GM23338 (cell line): Measurements from ENCODE around the gene AP1S1. TPM values are rescaled to one million over a fixed set of nuclear protein-coding genes. Genes with fewer than 3 reads are reported as not detected.
A peak's percentile ranks its signal among the peaks of the same experiment; 100 is the strongest.

ENCODE experiments used
- ATAC-seq: fragments of 200-7000 bp; cut with Tn5 transposase; 3 replicates; pipeline ENCODE4 v1.9.1; 2020
- DNase-seq: peaks from one replicate; pipeline ENCODE4 v3.0.0-alpha.2; 2015; ENCODE audit warnings: low spot score
- H2AFZ ChIP-seq: fragments of 200-600 bp; sonication (generic); 2 replicates; pipeline ENCODE4 v1.8.0; 2016; ENCODE audit warnings: antibody characterized with exemption, mild to moderate bottlenecking, moderate library complexity
- H3F3A ChIP-seq: fragments of 200-600 bp; sonication (generic); replicated peaks from 2 replicates; pipeline ENCODE4 v1.8.0; 2017; ENCODE audit warnings: antibody characterized with exemption, mixed run types, low read depth
- H3K27ac ChIP-seq: fragments of 200-600 bp; sonication (generic); 2 replicates; pipeline ENCODE4 v1.6.1; 2016; ENCODE audit warnings: low read depth
- H3K27me3 ChIP-seq: fragments of 200-600 bp; sonication (generic); 2 replicates; pipeline ENCODE4 v1.8.0; 2016; ENCODE audit warnings: mild to moderate bottlenecking, mixed run types, moderate library complexity; ENCODE audit not compliant: insufficient read depth
- H3K36me3 ChIP-seq: fragments of 200-600 bp; sonication (generic); 2 replicates; pipeline ENCODE4 v1.8.0; 2016; ENCODE audit warnings: mild to moderate bottlenecking; ENCODE audit not compliant: insufficient read depth
- H3K4me1 ChIP-seq: fragments of 200-600 bp; sonication (generic); 2 replicates; pipeline ENCODE4 v1.8.0; 2016; ENCODE audit warnings: mild to moderate bottlenecking, moderate library complexity; ENCODE audit not compliant: insufficient read depth
- H3K4me2 ChIP-seq: fragments of 200-600 bp; sonication (generic); 2 replicates; pipeline ENCODE4 v1.7.1; 2017; ENCODE audit warnings: mixed run types
- H3K4me3 ChIP-seq: fragments of 200-600 bp; sonication (generic); 2 replicates; pipeline ENCODE4 v1.6.1; 2016; ENCODE audit warnings: mixed run types
- H3K79me2 ChIP-seq: fragments of 200-600 bp; sonication (generic); replicated peaks from 2 replicates; pipeline ENCODE4 v1.8.0; 2017; ENCODE audit warnings: mild to moderate bottlenecking; ENCODE audit not compliant: insufficient read depth
- H3K9me2 ChIP-seq: fragments of 200-600 bp; sonication (generic); 2 replicates; pipeline ENCODE4 v1.8.0; 2017; ENCODE audit not compliant: insufficient read depth
- H4K20me1 ChIP-seq: fragments of 200-600 bp; sonication (generic); replicated peaks from 2 replicates; pipeline ENCODE4 v1.8.0; 2017; ENCODE audit warnings: mild to moderate bottlenecking; ENCODE audit not compliant: insufficient read depth
- H3K27ac Mint-ChIP-seq: 2 replicates; pipeline ENCODE4 v1.8.0; 2020; ENCODE audit warnings: inconsistent platforms, mild to moderate bottlenecking, moderate library complexity, mixed read lengths
- H3K27me3 Mint-ChIP-seq: 3 replicates; pipeline ENCODE4 v1.8.0; 2022; ENCODE audit warnings: low read depth, mild to moderate bottlenecking, moderate library complexity, mixed read lengths, inconsistent platforms; ENCODE audit not compliant: insufficient read depth, poor library complexity
- H3K36me3 Mint-ChIP-seq: 3 replicates; pipeline ENCODE4 v1.8.0; 2021; ENCODE audit warnings: low read depth, mild to moderate bottlenecking, inconsistent platforms, moderate library complexity, mixed read lengths
- H3K4me1 Mint-ChIP-seq: 3 replicates; pipeline ENCODE4 v1.8.0; 2020; ENCODE audit warnings: mild to moderate bottlenecking, inconsistent platforms, mixed read lengths
- H3K4me3 Mint-ChIP-seq: 3 replicates; pipeline ENCODE4 v1.8.0; 2021; ENCODE audit warnings: moderate library complexity, mild to moderate bottlenecking, inconsistent platforms, mixed read lengths
- H3K9me3 Mint-ChIP-seq: 3 replicates; pipeline ENCODE4 v1.8.0; 2020; ENCODE audit warnings: moderate library complexity, mild to moderate bottlenecking, inconsistent platforms, mixed read lengths
- CREB1 ChIP-seq: fragments of 250-450 bp; sonication (Bioruptor Pico); IDR thresholded peaks from 2 replicates; pipeline ENCODE4 v1.5.0; 2020; ENCODE audit warnings: low read depth, mild to moderate bottlenecking, moderate library complexity
- EZH2 ChIP-seq: fragments of 200-600 bp; sonication (generic); IDR thresholded peaks from one replicate; pipeline ENCODE4 v1.8.0; 2017; ENCODE audit warnings: antibody characterized with exemption, mild to moderate bottlenecking, low read depth; ENCODE audit not compliant: unreplicated experiment
- EZH2phosphoT487 ChIP-seq: fragments of 200-600 bp; sonication (generic); IDR thresholded peaks from one replicate; pipeline ENCODE4 v1.8.1; 2018; ENCODE audit warnings: antibody characterized with exemption; ENCODE audit not compliant: unreplicated experiment
- JUNB ChIP-seq: IDR thresholded peaks from one replicate; pipeline ENCODE4 v1.6.1; 2016; ENCODE audit warnings: antibody characterized with exemption; ENCODE audit not compliant: unreplicated experiment
- POLR2AphosphoS5 ChIP-seq: IDR thresholded peaks from 2 replicates; pipeline ENCODE4 v1.6.1; 2016; ENCODE audit warnings: antibody characterized with exemption, low read depth
- STAT1 ChIP-seq: IDR thresholded peaks from one replicate; pipeline ENCODE4 v1.6.1; 2016; ENCODE audit warnings: antibody characterized with exemption; ENCODE audit not compliant: unreplicated experiment
- ZNF114 ChIP-seq: fragments of 250-450 bp; sonication (Bioruptor Pico); IDR thresholded peaks from 2 replicates; pipeline ENCODE4 v1.5.0; 2020; ENCODE audit warnings: mild to moderate bottlenecking, moderate library complexity
- ZNF331 ChIP-seq: fragments of 250-450 bp; sonication (Bioruptor Pico); IDR thresholded peaks from 2 replicates; pipeline ENCODE4 v1.5.0; 2020; ENCODE audit warnings: low read depth, mild to moderate bottlenecking, moderate library complexity
- polyA plus RNA-seq: library from polyadenylated mRNA; unstranded; fragments of >200 nt; fragmentation: Nextera tagmentation; extraction: Ambion mirVana; gene quantifications from 2 replicates; pipeline ENCODE4 v1.2.1, GENCODE V29; 2016
- total RNA-seq: library from RNA; depleted of rRNA; stranded (reverse); fragments of >200 nt; shearing (Covaris generic); gene quantifications from 2 replicates; pipeline ENCODE4 v1.2.3, GENCODE V29; 2014
- TF ChIP-seq, protein P1 (sequence below): IDR thresholded peaks from 2 replicates; pipeline ENCODE4 v1.6.1; 2016; ENCODE audit warnings: antibody characterized with exemption
- TF ChIP-seq, protein P2 (sequence below): fragments of 250-450 bp; sonication (Bioruptor Pico); IDR thresholded peaks from 2 replicates; pipeline ENCODE4 v1.5.0; 2020; ENCODE audit warnings: mild to moderate bottlenecking, moderate library complexity
- TF ChIP-seq, protein P3 (sequence below), 2 experiments: fragments of 200-600 bp in 1 of 2; sonication (generic) in 1 of 2; conservative IDR thresholded peaks; 2 replicates each; pipeline versions ENCODE4 v1.5.1 to v1.6.1; 2016 to 2017; ENCODE audit warnings: antibody characterized with exemption in 2 of 2, low read depth in 2 of 2, mild to moderate bottlenecking in 2 of 2, moderate library complexity in 1 of 2

Gene AP1S1
- total and polyA plus RNA-seq, 2 experiments from 2014 or later, result 11.5 to 60.6 TPM

DNA sequence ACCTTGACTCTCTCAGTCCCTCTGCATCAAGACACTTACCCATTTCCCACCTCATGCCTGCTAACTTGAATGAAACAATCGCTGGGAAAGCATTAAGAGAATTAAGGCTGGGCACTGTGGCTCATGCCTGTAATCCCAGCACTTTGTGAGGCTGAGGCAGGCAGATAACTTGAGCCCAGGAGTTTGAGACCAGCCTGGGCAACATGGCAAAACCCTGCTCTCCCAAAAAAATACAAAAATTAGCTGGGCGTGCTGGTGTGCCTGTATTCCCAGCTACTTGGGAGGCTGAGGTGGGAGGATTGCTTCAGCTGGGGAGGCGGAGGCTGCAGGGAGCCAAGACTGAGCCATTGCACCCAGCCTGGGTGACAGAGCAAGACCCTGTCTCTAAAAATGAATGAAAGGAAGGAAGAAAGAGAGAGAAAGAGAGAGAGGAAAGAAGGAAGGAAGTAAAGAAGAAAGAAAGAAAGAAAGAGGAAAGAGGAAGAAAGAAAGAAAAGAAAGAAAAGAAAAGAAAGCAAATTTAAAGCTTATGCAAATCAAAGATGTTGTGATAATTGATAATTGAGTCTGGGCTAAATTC is 26.7 kb upstream of the AP1S1 start:
- no peak overlapping the region for H3K27ac Mint-ChIP-seq
- H3K36me3 ChIP-seq, result no peaks in the 10 kb centered on the region
- H3F3A ChIP-seq, result 0 out of 2 replicates have a peak, but pooled peaks cover 6% of the 10 kb centered on the region
- peak overlapping the region; percentile 93 for H2AFZ ChIP-seq
- peaks cover 30% of the 10 kb centered on the region; the same call in 1 of the 2 replicates for H3K4me1 ChIP-seq
- H3K27ac ChIP-seq, result no peak overlapping the region
- H3K27me3 ChIP-seq, result no peaks in the 10 kb centered on the region
- ATAC-seq (no peak), DNase-seq (no peak)
- H3K4me3 ChIP-seq, result peak overlapping the region; percentile 37; the same call in 1 of the 2 replicates
- no peaks in the 10 kb centered on the region for H3K79me2 ChIP-seq
- H3K4me2 ChIP-seq, result peak overlapping the region; percentile 65
- peaks cover 20% of the 10 kb centered on the region for H3K27me3 Mint-ChIP-seq
- TF ChIP-seq POLR2AphosphoS5 (no peak), EZH2 (no peak), CREB1 (CRISPR knock-in tag) (no peak), ZNF331 (CRISPR knock-in tag) (no peak), EZH2phosphoT487 (no peak), ZNF114 (CRISPR knock-in tag) (no peak), STAT1 (no peak), JUNB (no peak)
- TF ChIP-seq, protein P1, sequence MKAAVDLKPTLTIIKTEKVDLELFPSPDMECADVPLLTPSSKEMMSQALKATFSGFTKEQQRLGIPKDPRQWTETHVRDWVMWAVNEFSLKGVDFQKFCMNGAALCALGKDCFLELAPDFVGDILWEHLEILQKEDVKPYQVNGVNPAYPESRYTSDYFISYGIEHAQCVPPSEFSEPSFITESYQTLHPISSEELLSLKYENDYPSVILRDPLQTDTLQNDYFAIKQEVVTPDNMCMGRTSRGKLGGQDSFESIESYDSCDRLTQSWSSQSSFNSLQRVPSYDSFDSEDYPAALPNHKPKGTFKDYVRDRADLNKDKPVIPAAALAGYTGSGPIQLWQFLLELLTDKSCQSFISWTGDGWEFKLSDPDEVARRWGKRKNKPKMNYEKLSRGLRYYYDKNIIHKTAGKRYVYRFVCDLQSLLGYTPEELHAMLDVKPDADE, result no peak
- TF ChIP-seq, protein P2, sequence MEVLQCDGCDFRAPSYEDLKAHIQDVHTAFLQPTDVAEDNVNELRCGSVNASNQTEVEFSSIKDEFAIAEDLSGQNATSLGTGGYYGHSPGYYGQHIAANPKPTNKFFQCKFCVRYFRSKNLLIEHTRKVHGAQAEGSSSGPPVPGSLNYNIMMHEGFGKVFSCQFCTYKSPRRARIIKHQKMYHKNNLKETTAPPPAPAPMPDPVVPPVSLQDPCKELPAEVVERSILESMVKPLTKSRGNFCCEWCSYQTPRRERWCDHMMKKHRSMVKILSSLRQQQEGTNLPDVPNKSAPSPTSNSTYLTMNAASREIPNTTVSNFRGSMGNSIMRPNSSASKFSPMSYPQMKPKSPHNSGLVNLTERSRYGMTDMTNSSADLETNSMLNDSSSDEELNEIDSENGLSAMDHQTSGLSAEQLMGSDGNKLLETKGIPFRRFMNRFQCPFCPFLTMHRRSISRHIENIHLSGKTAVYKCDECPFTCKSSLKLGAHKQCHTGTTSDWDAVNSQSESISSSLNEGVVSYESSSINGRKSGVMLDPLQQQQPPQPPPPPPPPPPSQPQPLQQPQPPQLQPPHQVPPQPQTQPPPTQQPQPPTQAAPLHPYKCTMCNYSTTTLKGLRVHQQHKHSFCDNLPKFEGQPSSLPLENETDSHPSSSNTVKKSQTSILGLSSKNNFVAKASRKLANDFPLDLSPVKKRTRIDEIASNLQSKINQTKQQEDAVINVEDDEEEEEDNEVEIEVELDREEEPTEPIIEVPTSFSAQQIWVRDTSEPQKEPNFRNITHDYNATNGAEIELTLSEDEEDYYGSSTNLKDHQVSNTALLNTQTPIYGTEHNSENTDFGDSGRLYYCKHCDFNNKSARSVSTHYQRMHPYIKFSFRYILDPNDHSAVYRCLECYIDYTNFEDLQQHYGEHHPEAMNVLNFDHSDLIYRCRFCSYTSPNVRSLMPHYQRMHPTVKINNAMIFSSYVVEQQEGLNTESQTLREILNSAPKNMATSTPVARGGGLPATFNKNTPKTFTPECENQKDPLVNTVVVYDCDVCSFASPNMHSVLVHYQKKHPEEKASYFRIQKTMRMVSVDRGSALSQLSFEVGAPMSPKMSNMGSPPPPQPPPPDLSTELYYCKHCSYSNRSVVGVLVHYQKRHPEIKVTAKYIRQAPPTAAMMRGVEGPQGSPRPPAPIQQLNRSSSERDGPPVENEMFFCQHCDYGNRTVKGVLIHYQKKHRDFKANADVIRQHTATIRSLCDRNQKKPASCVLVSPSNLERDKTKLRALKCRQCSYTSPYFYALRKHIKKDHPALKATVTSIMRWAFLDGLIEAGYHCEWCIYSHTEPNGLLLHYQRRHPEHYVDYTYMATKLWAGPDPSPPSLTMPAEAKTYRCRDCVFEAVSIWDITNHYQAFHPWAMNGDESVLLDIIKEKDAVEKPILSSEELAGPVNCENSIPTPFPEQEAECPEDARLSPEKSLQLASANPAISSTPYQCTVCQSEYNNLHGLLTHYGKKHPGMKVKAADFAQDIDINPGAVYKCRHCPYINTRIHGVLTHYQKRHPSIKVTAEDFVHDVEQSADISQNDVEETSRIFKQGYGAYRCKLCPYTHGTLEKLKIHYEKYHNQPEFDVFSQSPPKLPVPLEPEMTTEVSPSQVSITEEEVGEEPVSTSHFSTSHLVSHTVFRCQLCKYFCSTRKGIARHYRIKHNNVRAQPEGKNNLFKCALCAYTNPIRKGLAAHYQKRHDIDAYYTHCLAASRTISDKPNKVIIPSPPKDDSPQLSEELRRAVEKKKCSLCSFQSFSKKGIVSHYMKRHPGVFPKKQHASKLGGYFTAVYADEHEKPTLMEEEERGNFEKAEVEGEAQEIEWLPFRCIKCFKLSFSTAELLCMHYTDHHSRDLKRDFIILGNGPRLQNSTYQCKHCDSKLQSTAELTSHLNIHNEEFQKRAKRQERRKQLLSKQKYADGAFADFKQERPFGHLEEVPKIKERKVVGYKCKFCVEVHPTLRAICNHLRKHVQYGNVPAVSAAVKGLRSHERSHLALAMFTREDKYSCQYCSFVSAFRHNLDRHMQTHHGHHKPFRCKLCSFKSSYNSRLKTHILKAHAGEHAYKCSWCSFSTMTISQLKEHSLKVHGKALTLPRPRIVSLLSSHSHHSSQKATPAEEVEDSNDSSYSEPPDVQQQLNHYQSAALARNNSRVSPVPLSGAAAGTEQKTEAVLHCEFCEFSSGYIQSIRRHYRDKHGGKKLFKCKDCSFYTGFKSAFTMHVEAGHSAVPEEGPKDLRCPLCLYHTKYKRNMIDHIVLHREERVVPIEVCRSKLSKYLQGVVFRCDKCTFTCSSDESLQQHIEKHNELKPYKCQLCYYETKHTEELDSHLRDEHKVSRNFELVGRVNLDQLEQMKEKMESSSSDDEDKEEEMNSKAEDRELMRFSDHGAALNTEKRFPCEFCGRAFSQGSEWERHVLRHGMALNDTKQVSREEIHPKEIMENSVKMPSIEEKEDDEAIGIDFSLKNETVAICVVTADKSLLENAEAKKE, result no peak
- TF ChIP-seq, protein P3, sequence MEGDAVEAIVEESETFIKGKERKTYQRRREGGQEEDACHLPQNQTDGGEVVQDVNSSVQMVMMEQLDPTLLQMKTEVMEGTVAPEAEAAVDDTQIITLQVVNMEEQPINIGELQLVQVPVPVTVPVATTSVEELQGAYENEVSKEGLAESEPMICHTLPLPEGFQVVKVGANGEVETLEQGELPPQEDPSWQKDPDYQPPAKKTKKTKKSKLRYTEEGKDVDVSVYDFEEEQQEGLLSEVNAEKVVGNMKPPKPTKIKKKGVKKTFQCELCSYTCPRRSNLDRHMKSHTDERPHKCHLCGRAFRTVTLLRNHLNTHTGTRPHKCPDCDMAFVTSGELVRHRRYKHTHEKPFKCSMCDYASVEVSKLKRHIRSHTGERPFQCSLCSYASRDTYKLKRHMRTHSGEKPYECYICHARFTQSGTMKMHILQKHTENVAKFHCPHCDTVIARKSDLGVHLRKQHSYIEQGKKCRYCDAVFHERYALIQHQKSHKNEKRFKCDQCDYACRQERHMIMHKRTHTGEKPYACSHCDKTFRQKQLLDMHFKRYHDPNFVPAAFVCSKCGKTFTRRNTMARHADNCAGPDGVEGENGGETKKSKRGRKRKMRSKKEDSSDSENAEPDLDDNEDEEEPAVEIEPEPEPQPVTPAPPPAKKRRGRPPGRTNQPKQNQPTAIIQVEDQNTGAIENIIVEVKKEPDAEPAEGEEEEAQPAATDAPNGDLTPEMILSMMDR (conservative IDR thresholded peaks at IDR 0.05; ENCODE audit: low read depth in 2 of 2), result no peak
- no peaks in the 10 kb centered on the region for H4K20me1 ChIP-seq
- H3K36me3 Mint-ChIP-seq, result peaks cover 10% of the 10 kb centered on the region; the same call in 1 of the 3 replicates
- H3K4me3 Mint-ChIP-seq, result peak overlapping the region; percentile 50
- H3K4me1 Mint-ChIP-seq, result peaks cover 25% of the 10 kb centered on the region
- peaks cover 8% of the 10 kb centered on the region; the same call in 2 of the 3 replicates for H3K9me3 Mint-ChIP-seq
- no peaks in the 10 kb centered on the region for H3K9me2 ChIP-seq
